Naive thymus-derived CD8-positive, alpha-beta T cell (primary cell): Measurements from ENCODE around the gene C4orf50. TPM values are rescaled to one million over a fixed set of nuclear protein-coding genes. Genes with fewer than 3 reads are reported as not detected.

ENCODE experiments used
- ATAC-seq, 2 donors: fragments of 150-1000 bp; cut with Tn5 transposase in 1 of 2; sonication (Bioruptor Pico), chemical (Tn5 transposase) in 1 of 2; 1 replicate in 1 of 2; 2 replicates in 1 of 2; pipeline ENCODE4 v1.10.0; 2021; ENCODE audit warnings: mild to moderate bottlenecking in 2 of 2, moderate library complexity in 2 of 2
- POLR2A ChIA-PET: fragments of 350-600 bp; sonication (Branson Sonifier 250); formaldehyde crosslinking; loops from one replicate; lab custom pipeline; 2021; ENCODE audit warnings: antibody characterized with exemption; lab: Charles Lee
- DNase-seq, 10 donors: peaks; one replicate each; pipeline versions ENCODE4 v3.0.0 to v3.0.0-alpha.2; 2020 to 2022
- H3K27ac Mint-ChIP-seq, 10 donors: one replicate each; pipeline ENCODE4 v1.8.0; 2020 to 2022; ENCODE audit warnings: mild to moderate bottlenecking in 10 of 10, mixed read lengths in 10 of 10, moderate library complexity in 4 of 10, inconsistent platforms in 1 of 10
- H3K27me3 Mint-ChIP-seq, 5 donors: one replicate each; pipeline ENCODE4 v1.8.0; 2021 to 2022; ENCODE audit warnings: mixed read lengths in 5 of 5
- H3K36me3 Mint-ChIP-seq, 3 donors: one replicate each; pipeline ENCODE4 v1.8.0; 2020 to 2022; ENCODE audit warnings: mixed read lengths in 3 of 3, mild to moderate bottlenecking in 2 of 3, inconsistent platforms in 1 of 3
- H3K4me1 Mint-ChIP-seq, 4 donors: one replicate each; pipeline ENCODE4 v1.8.0; 2021 to 2022; ENCODE audit warnings: mixed read lengths in 4 of 4
- H3K4me3 Mint-ChIP-seq, 10 donors: one replicate each; pipeline ENCODE4 v1.8.0; 2020 to 2022; ENCODE audit warnings: mild to moderate bottlenecking in 10 of 10, mixed read lengths in 10 of 10, moderate library complexity in 6 of 10, inconsistent platforms in 1 of 10
- H3K9me3 Mint-ChIP-seq, 9 donors: one replicate each; pipeline ENCODE4 v1.8.0; 2020 to 2022; ENCODE audit warnings: mixed read lengths in 9 of 9, mild to moderate bottlenecking in 3 of 9, inconsistent platforms in 1 of 9, moderate library complexity in 1 of 9
- polyA plus RNA-seq, 3 donors: library from polyadenylated mRNA; unstranded; fragments of 300-500 nt; fragmentation: Illumina TruSeq; gene quantifications; one replicate each; pipeline ENCODE4 v1.2.3, GENCODE V29; 2021
- total RNA-seq, 8 experiments: library from RNA in 2 of 8; stranded (reverse) in 2 of 8; gene quantifications; one replicate each; pipeline ENCODE4 v1.2.3 and lab custom pipeline; 2021 to 2026

The C4orf50 gene
- total RNA-seq (not detected), polyA plus RNA-seq (not detected), total RNA-seq (lab: John Stamatoyannopoulos, UW) (0 reads per million in 6 experiments)

- ATAC-seq (no peak), DNase-seq (no peak)
- peak within 1 kb of the TSS in 1 of 10 donors; percentile 10 for H3K27ac Mint-ChIP-seq
- no peaks in the 10 kb centered on the region for H3K36me3 Mint-ChIP-seq
- H3K27me3 Mint-ChIP-seq: peaks cover 3 to 14% (median 12%) of the 10 kb centered on the region in 5 donors
- H3K9me3 Mint-ChIP-seq: no peaks in the 10 kb centered on the region
- POLR2A ChIA-PET: no interaction called here
- no peak within 1 kb of the TSS for H3K4me3 Mint-ChIP-seq
- H3K4me1 Mint-ChIP-seq: peaks cover 0 to 2% (median 0%) of the 10 kb centered on the region in 4 donors
Observed at GRCh38 chr4:6018331-6018730, at the start of gene C4orf50. Gene C4orf50 (minus strand): TSS chr4:6018431.

GRCh38 chr4:6065934-6066590 lies 47.8 kb upstream of the C4orf50 start:
- Mint-ChIP-seq H3K27ac (no peak overlapping the region), H3K9me3 (peaks cover 0 to 5% (median 0%) of the 10 kb centered on the region in 9 donors), H3K27me3 (peaks cover 0 to 29% (median 18%) of the 10 kb centered on the region in 5 donors), H3K36me3 (peaks cover 0 to 2% (median 0%) of the 10 kb centered on the region in 3 donors), H3K4me3 (no peak overlapping the region), H3K4me1 (peaks cover 0 to 4% (median 0%) of the 10 kb centered on the region in 4 donors)
- POLR2A ChIA-PET: no interaction called here
- no peak for DNase-seq
- ATAC-seq: no peak

- POLR2A ChIA-PET: no interaction called here
- ATAC-seq (no peak), DNase-seq (no peak)
- Mint-ChIP-seq H3K4me3 (no peak overlapping the region), H3K36me3 (peaks cover 0 to 5% (median 0%) of the 10 kb centered on the region in 3 donors), H3K4me1 (peaks cover 0 to 4% (median 0%) of the 10 kb centered on the region in 4 donors), H3K9me3 (peaks cover 0 to 6% (median 2%) of the 10 kb centered on the region in 9 donors), H3K27ac (no peak overlapping the region), H3K27me3 (peaks cover 0 to 29% (median 18%) of the 10 kb centered on the region in 5 donors)
Observed at GRCh38 chr4:6065166-6065565, 46.9 kb upstream of the C4orf50 start.

GRCh38 chr4:6064383-6064782 lies 46.2 kb upstream of the C4orf50 start:
- Mint-ChIP-seq H3K4me3 (no peak overlapping the region), H3K27me3 (peaks cover 0 to 29% (median 14%) of the 10 kb centered on the region in 5 donors), H3K9me3 (peaks cover 0 to 12% (median 2%) of the 10 kb centered on the region in 9 donors), H3K4me1 (peaks cover 0 to 4% (median 0%) of the 10 kb centered on the region in 4 donors), H3K36me3 (peaks cover 0 to 7% (median 0%) of the 10 kb centered on the region in 3 donors), H3K27ac (no peak overlapping the region)
- POLR2A ChIA-PET: no interaction called here
- no peak for DNase-seq
- no peak for ATAC-seq

GRCh38 chr4:6063684-6064083 lies 45.5 kb upstream of the C4orf50 start:
- H3K4me3 Mint-ChIP-seq: no peak overlapping the region
- no peak overlapping the region for H3K27ac Mint-ChIP-seq
- H3K27me3 Mint-ChIP-seq: peaks cover 0 to 29% (median 12%) of the 10 kb centered on the region in 5 donors
- ATAC-seq (no peak), DNase-seq (no peak)
- peaks cover 0 to 7% (median 3%) of the 10 kb centered on the region in 3 donors for H3K36me3 Mint-ChIP-seq
- H3K9me3 Mint-ChIP-seq: peaks cover 0 to 19% (median 2%) of the 10 kb centered on the region in 9 donors
- POLR2A ChIA-PET: no interaction called here
- H3K4me1 Mint-ChIP-seq: peaks cover 0 to 4% (median 0%) of the 10 kb centered on the region in 4 donors

- no peak for DNase-seq
- no peak for ATAC-seq
Observed at GRCh38 chr4:6062133-6062532, 43.9 kb upstream of the C4orf50 start.

GRCh38 chr4:6059375-6059805 lies 41.2 kb upstream of the C4orf50 start:
- ATAC-seq: no peak
- H3K27me3 Mint-ChIP-seq: peaks cover 0 to 10% (median 0%) of the 10 kb centered on the region in 5 donors
- H3K4me3 Mint-ChIP-seq: no peak overlapping the region
- no peak overlapping the region for H3K27ac Mint-ChIP-seq
- no peak for DNase-seq
- peaks cover 0 to 37% (median 10%) of the 10 kb centered on the region in 9 donors for H3K9me3 Mint-ChIP-seq
- H3K36me3 Mint-ChIP-seq: peaks cover 0 to 13% (median 7%) of the 10 kb centered on the region in 3 donors
- POLR2A ChIA-PET: interaction anchor here (0.6 kb wide), 1 partner anchor 1423 kb away, joined by 6 read pairs; no protein-coding TSS in a partner anchor
- H3K4me1 Mint-ChIP-seq: peaks cover 0 to 1% (median 0%) of the 10 kb centered on the region in 4 donors

More at GRCh38 chr4:6062133-6062532, 43.9 kb upstream of the C4orf50 start:
- no peak overlapping the region for H3K27ac Mint-ChIP-seq
- POLR2A ChIA-PET: no interaction called here
- H3K4me3 Mint-ChIP-seq: no peak overlapping the region
- H3K9me3 Mint-ChIP-seq: peaks cover 0 to 30% (median 7%) of the 10 kb centered on the region in 9 donors
- H3K27me3 Mint-ChIP-seq: peaks cover 0 to 18% (median 6%) of the 10 kb centered on the region in 5 donors
- peaks cover 0 to 9% (median 7%) of the 10 kb centered on the region in 3 donors for H3K36me3 Mint-ChIP-seq
- peaks cover 0 to 4% (median 0%) of the 10 kb centered on the region in 4 donors for H3K4me1 Mint-ChIP-seq

GRCh38 chr4:6058531-6059374 lies 40.5 kb upstream of the C4orf50 start:
- POLR2A ChIA-PET: interaction anchor here (0.6 kb wide), 1 partner anchor 1424 kb away, joined by 6 read pairs; no protein-coding TSS in a partner anchor
- Mint-ChIP-seq H3K4me3 (no peak overlapping the region), H3K36me3 (peaks cover 0 to 13% (median 7%) of the 10 kb centered on the region in 3 donors), H3K4me1 (peaks cover 0 to 1% (median 0%) of the 10 kb centered on the region in 4 donors), H3K27me3 (peaks cover 0 to 7% (median 0%) of the 10 kb centered on the region in 5 donors), H3K27ac (no peak overlapping the region), H3K9me3 (peaks cover 0 to 37% (median 10%) of the 10 kb centered on the region in 9 donors)
- no peak for DNase-seq
- ATAC-seq: no peak

GRCh38 chr4:6056976-6057766 lies 38.9 kb upstream of the C4orf50 start:
- no peak overlapping the region for H3K4me3 Mint-ChIP-seq
- peaks cover 0 to 37% (median 10%) of the 10 kb centered on the region in 9 donors for H3K9me3 Mint-ChIP-seq
- H3K36me3 Mint-ChIP-seq: peaks cover 0 to 13% (median 6%) of the 10 kb centered on the region in 3 donors
- H3K27ac Mint-ChIP-seq: no peak overlapping the region
- no peaks in the 10 kb centered on the region for H3K27me3 Mint-ChIP-seq
- POLR2A ChIA-PET: no interaction called here
- ATAC-seq: no peak
- H3K4me1 Mint-ChIP-seq: peaks cover 0 to 1% (median 0%) of the 10 kb centered on the region in 4 donors
- no peak for DNase-seq

GRCh38 chr4:6055436-6055835 lies 37.2 kb upstream of the C4orf50 start:
- POLR2A ChIA-PET: no interaction called here
- H3K4me1 Mint-ChIP-seq: no peaks in the 10 kb centered on the region

GRCh38 chr4:6055030-6055429 lies 36.8 kb upstream of the C4orf50 start:
- Mint-ChIP-seq H3K27me3 (no peaks in the 10 kb centered on the region), H3K4me3 (no peak overlapping the region), H3K36me3 (peaks cover 0 to 13% (median 0%) of the 10 kb centered on the region in 3 donors), H3K4me1 (no peaks in the 10 kb centered on the region), H3K27ac (no peak overlapping the region), H3K9me3 (peaks cover 0 to 29% (median 8%) of the 10 kb centered on the region in 9 donors)
- ATAC-seq (no peak), DNase-seq (no peak)
- POLR2A ChIA-PET: no interaction called here

More at GRCh38 chr4:6055436-6055835, 37.2 kb upstream of the C4orf50 start:
- ATAC-seq (no peak), DNase-seq (no peak)
- H3K36me3 Mint-ChIP-seq: peaks cover 0 to 13% (median 4%) of the 10 kb centered on the region in 3 donors
- H3K9me3 Mint-ChIP-seq: peaks cover 0 to 33% (median 10%) of the 10 kb centered on the region in 9 donors
- no peak overlapping the region for H3K27ac Mint-ChIP-seq
- H3K27me3 Mint-ChIP-seq: no peaks in the 10 kb centered on the region
- H3K4me3 Mint-ChIP-seq: no peak overlapping the region
